SH-SY5Y (cell line): Measurements from ENCODE around the gene CHD3.

ENCODE experiments used
- GATA2 ChIP-seq: IDR thresholded peaks from 2 replicates; pipeline ENCODE4 v1.6.1; 2011; ENCODE audit warnings: mild to moderate bottlenecking, low read depth, low read length
- GATA3 ChIP-seq: IDR thresholded peaks from 2 replicates; pipeline ENCODE4 v1.6.1; 2011; ENCODE audit warnings: low read depth, mild to moderate bottlenecking, low read length, moderate library complexity

The CHD3 gene

DNA sequence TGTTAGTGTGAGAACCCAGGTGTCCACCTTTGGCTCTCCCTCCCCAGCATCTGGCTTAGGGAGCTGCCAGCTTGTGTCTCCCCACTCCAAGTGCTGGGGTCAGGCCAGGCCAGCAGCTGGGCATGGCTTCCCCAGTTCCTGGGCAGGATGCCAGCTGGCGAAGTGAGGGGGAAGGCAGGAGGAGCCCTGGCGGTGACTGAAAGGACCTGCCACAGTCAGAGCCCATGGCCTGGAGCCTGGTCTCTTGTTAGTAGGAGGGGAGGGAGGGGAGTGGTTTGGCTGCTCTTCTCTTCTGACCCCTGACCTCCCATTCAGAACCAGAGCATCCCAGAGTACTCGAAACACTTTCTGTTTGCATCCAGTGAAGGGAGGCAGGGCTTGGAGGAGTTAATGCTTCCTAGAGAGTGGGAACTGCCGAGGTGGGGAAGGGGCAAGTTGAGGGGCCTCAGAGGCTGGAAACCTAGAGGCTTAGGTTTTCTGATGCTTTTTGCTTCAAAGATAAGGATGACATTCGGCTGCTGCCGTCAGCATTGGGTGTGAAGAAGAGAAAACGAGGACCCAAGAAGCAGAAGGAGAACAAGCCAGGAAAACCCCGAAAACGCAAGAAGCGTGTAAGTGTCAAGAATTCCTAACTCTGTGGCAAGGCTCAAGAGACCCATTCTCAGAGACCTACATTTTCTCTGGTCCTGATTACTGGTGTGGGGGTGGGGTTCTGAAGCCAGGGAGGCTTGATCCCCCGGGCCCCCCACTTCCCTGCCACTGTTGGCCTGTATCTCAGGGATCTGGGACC is 772 bp downstream of the CHD3 start:
- TF ChIP-seq GATA2 (no peak), GATA3 (no peak)

DNA sequence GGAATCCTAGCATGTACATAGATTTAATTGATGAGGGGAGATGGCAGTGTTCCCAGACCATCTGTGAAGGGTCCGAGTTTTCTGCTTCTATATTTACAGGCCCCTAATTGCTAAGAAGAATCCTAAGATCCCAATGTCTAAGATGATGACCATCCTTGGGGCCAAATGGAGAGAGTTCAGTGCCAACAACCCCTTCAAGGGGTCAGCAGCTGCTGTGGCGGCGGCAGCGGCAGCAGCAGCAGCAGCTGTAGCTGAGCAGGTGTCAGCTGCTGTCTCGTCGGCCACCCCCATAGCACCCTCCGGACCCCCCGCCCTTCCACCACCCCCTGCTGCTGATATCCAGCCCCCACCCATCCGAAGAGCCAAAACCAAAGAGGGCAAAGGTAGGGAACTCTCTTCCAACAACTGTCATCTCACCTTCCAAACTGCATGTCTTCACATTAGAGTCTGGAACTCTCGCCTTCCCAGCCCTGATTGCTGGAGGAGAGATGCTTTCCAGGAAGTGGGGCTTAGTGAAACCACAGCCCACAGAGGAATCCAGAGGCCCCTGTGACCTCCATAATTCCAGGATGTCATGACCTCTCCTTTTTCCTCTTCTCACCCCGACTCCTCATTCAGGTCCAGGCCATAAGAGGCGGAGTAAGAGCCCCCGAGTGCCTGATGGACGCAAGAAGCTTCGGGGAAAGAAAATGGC is 4.7 kb downstream of the CHD3 start:
- TF ChIP-seq GATA3, result no peak
- TF ChIP-seq GATA2, result no peak

DNA sequence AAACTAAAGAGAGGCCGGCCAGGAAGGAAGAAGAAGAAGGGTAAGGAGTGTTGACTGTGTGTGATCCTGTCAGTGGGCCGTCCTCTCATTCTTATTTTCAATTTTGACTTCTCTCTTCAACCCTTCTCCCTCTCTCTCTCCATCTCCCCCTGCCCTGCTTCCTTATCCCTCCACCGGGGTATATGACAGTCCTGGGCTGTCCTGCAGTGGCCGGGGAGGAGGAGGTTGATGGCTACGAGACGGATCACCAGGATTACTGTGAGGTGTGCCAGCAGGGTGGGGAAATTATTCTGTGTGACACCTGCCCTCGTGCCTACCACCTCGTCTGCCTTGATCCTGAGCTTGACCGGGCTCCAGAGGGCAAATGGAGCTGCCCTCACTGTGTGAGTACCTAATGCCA is 5.6 kb downstream of the CHD3 start:
- TF ChIP-seq GATA2 (no peak), GATA3 (no peak)

DNA sequence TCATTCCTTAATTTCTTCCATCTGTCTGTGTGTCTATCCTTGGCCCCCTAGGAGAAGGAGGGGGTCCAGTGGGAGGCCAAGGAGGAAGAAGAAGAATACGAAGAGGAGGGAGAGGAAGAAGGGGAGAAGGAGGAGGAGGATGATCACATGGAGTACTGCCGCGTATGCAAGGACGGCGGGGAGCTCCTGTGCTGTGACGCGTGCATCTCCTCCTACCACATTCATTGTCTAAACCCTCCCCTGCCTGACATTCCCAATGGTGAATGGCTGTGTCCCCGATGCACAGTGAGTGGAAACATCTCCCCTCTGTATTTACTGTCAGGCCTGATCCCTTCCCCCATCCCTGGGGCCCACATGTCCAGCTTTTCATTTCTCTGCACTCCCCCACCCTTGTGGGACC is 6.3 kb downstream of the CHD3 start:
- TF ChIP-seq GATA2 (no peak), GATA3 (no peak)

DNA sequence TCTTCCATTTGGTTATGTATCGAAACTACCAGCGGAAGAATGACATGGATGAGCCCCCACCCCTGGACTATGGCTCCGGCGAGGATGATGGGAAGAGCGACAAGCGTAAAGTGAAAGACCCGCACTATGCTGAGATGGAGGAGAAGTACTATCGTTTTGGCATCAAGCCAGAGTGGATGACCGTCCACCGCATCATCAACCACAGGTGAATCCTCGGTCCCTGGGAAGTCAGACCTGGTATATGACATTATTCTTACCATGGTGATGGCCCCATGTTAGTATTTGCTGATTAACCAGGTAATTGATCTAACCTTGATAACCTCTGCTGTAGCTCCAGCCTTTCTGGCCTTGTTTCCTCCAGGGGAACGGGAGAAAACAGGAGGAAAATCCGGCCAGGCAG is 8.5 kb downstream of the CHD3 start:
- no peak for TF ChIP-seq GATA3
- no peak for TF ChIP-seq GATA2

DNA sequence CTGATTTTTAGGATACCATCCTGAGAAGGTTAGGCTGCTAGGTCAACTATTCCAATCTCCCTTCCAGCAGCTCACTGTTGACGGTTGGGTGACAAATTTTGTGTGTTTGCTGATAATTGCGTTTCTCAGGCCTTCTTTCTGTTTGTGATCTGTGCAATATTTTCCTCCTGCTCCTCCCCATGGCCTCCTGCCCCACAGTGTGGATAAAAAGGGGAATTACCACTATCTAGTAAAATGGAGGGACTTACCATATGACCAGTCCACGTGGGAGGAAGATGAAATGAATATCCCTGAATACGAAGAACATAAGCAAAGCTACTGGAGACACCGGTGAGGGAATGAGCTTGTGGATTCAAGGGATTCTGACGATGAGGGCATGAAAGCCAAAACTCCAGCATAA is 9.2 kb downstream of the CHD3 start:
- TF ChIP-seq GATA2 (no peak), GATA3 (no peak)

DNA sequence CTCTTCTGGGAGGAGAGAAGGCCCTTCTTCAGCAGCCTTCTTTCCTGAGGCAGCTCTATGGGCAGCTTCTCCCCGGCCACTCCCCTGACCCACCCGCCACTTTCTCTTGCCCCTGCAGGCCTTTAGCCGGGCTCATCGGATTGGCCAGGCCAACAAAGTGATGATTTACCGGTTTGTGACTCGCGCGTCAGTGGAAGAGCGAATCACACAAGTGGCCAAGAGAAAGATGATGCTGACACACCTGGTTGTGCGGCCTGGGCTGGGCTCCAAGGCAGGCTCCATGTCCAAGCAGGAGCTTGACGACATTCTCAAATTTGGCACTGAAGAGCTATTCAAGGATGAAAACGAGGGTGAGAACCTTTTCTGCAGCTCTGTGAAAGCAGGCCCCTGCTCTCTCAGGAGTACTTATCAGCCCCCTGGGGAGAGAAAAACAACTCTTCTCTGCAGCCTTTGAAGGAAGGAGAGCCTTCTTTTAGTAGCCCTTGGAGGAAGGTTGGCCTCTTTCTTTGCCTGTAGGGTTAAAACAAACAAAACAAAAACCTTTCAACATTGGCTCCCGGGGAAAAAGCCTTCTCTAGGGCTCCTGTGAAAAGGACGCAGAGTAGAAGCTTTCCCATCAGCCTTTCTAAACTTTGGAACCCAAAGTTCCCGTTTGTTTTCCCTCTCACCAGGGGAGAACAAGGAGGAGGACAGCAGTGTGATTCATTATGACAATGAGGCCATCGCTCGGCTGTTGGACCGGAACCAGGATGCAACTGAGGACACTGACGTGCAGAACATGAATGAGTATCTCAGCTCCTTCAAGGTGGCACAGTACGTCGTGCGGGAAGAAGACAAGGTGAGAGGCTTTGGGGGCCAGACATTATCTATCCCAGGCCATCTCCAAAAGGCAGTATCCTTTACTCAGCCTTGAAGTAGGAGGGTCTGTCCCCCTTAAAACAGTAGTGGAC is 14.8 kb downstream of the CHD3 start:
- TF ChIP-seq GATA3 (no peak), GATA2 (no peak)

DNA sequence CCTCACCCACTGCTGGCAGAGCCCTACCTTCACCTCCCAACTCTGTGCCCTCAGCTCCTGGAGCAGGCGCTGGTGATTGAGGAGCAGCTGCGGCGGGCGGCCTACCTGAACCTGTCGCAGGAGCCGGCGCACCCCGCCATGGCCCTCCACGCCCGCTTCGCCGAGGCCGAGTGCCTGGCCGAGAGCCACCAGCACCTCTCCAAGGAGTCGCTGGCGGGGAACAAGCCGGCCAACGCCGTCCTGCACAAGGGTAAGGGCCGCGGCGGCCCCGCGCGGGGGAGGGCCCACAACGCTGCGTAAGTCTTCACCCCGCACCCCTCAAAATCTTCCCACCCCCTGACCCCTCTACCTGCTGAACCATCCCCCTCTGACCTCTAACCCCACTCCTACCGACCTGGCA is 20.5 kb downstream of the CHD3 start:
- TF ChIP-seq GATA3, result no peak
- TF ChIP-seq GATA2, result no peak

DNA sequence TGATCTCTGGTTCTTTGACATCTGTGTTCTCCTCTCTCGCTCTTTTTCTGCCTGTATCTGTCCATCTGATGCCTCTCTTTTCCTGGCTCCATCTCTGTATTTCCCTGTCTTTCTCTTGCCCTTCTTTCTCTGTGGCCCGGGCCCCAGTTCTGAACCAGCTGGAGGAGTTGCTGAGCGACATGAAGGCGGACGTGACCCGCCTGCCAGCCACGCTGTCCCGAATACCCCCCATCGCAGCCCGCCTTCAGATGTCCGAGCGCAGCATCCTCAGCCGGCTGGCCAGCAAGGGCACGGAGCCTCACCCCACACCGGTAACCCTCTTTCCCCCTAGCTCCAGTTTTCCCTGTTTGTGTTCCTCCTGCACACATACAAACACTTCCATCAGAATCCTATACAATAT is 21.7 kb downstream of the CHD3 start:
- TF ChIP-seq GATA3 (no peak), GATA2 (no peak)

DNA sequence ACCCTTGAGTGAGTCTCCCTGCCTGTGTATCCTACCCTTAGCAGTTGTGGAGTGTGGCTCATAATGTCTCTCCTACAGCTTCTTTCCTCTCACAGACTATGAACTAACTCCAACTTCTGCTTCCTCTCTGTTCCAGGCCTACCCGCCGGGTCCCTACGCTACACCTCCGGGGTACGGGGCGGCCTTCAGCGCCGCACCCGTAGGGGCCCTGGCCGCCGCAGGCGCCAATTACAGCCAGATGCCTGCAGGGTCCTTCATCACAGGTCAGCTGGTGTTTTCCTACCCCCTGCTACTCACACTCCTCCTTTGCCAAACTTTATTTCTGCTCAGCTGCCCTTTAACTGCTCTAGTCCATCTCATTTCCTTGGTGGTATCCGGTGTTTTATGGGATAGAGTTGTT is 22.1 kb downstream of the CHD3 start:
- TF ChIP-seq GATA2, result no peak
- no peak for TF ChIP-seq GATA3

DNA sequence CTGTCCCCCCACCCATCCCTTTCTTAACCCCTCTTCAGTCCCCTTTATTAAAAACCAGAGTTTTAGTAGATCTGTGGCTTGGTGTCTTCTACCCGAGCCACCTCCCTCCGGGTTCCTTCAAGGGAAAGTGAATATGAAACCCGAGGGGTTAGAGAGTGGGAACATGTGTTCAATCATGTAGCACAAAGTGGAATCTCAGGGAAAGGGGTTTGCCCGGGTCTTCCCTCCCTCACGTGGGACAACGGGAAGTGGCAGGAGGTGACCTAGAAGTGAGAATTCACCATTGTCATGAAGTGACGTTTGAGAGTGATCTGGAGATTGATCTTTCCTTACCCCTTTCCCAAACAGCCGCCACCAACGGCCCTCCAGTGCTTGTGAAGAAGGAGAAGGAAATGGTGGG is 22.5 kb downstream of the CHD3 start:
- TF ChIP-seq GATA2 (no peak), GATA3 (no peak)

DNA sequence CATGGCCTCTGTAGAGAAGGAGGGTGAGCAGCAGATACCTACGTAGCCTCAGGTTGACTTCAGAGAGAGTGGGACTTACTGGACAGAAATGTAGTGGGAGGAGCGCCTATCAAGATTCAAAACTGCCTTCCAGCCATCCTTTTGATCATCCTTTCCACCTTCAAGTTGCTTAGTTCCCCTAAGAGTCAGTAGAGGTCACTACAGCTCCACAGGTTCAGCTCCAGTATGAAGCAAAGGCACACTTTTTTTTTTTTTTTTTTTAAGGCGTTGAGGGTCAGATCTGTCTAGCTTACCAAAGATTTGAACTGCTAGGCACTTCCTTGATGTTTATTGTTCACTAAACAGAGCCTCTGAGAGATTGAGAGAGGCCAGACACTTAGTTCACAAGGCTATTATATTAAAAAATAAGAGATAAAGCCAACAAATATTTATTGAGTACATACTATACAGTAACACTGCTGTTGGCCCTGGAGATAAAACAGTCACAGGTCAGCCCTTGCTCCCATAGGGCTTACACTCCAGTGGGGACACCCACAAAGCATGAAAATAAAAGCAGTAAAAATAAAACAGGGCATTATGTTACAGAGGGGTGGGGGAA is 24.4 kb downstream of the CHD3 start:
- TF ChIP-seq GATA2 (no peak), GATA3 (no peak)

DNA sequence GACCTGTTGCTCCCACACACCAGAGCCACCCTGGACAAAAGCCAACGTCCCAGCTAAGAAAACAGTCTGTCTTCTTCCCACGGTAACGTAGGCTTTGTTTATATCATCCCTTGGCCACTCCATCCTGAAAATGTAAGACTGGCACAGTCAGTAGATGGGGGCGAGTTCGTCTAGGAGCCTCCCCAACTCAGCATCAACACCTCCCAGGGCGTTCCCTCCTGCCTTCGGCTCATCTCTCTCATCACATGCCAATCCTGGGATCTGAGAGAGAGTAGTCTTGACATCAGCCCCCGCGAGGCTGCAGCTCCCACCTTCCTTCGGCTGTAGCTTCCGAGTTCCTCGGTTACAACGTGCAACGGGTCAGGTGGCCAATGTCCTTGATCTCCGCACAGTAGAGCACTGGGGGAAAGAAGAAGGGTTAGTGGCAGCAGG is 26.6 kb downstream of the CHD3 start:
- TF ChIP-seq GATA2 (no peak), GATA3 (no peak)

DNA sequence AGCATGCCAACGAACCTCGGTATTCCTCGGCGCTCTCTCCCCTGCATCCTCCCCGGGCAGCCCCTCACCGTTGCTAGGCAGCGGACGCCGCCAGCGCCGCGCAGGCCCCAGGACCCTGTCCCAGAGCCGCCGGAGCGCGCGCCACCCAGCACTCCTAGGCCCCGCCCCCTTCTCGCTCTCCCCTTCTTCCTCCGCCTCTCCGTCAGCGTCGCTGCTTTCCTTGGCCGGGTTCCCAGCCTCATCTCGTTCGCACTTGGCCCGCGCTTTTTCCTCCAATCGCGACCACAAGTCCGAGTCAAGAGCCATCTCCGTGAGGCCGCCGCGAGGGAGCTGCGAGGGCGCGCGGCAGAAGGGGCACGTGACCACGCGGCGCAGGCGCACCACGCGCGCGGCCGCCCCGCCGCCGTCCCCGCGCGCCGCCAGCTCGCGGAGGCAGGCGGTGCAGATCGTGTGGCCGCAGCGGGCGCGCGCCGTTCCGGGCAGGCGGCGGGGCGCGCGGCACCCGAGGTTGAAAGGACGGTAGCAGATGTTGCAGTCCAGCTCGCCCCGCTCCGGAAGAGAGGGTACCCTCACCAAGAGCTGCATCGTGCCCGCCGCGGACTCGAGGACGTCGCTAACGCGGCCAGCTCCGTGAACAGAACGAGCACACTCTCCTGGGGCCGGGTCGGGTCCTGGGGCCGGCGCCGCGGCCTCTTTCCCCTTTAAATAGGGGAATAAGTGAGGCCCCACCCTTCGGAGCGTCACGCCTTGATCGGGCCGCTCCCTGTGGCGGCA is 27.2 kb downstream of the CHD3 start, which contains the start of gene RNF227:
TSS of gene RNF227 (minus strand) at position 679 of the 774 bp plus-strand sequence. CDS start at position 585, 94 bp downstream.
- TF ChIP-seq GATA2 (no peak), GATA3 (no peak)
